Measurements from ENCODE around the gene SLC6A6.

SLC6A6 gene

GRCh38 chr3:14379843-14380242 is 22.6 kb upstream of the SLC6A6 start:
- Histone ChIP-seq H3K4me3 (no peak overlapping the region), H3K9me3 (peaks cover 8% of the 10 kb centered on the region; the same call in 1 of the 2 replicates), H3K4me1 (peaks cover 10% of the 10 kb centered on the region), H4K20me1 (no peaks in the 10 kb centered on the region), H3K9ac (no peak overlapping the region), H3K27me3 (no peaks in the 10 kb centered on the region), H3K27ac (no peak overlapping the region), H3K36me3 (no peaks in the 10 kb centered on the region), H3K4me2 (no peak overlapping the region)
- no peak for TF ChIP-seq Cebpa-rat (IDR thresholded peaks at IDR 0.05)

- H3K4me2 ChIP-seq = no peak overlapping the region
- H3K4me3 ChIP-seq = no peak overlapping the region
- H3K9me3 ChIP-seq = no peaks in the 10 kb centered on the region
- H3K27me3 ChIP-seq = no peaks in the 10 kb centered on the region
- no peak for TF ChIP-seq Cebpa-rat (IDR thresholded peaks at IDR 0.05)
- no peak overlapping the region for H3K27ac ChIP-seq
- no peaks in the 10 kb centered on the region for H4K20me1 ChIP-seq
- no peak overlapping the region for H3K9ac ChIP-seq
- H3K36me3 ChIP-seq = no peaks in the 10 kb centered on the region
- peaks cover 24% of the 10 kb centered on the region for H3K4me1 ChIP-seq
These were observed 16.2 kb upstream of the SLC6A6 start for GRCh38 chr3:14386254-14386653.

GRCh38 chr3:14388201-14388600 is 14.2 kb upstream of the SLC6A6 start:
- H3K4me3 ChIP-seq = no peak overlapping the region
- peak overlapping the region; percentile 32 for H3K4me2 ChIP-seq
- TF ChIP-seq Cebpa-rat (IDR thresholded peaks at IDR 0.05) = no peak
- no peaks in the 10 kb centered on the region for H3K27me3 ChIP-seq
- H3K36me3 ChIP-seq = no peaks in the 10 kb centered on the region
- H3K9me3 ChIP-seq = no peaks in the 10 kb centered on the region
- H3K27ac ChIP-seq = no peak overlapping the region
- peaks cover 30% of the 10 kb centered on the region for H3K4me1 ChIP-seq
- H4K20me1 ChIP-seq = no peaks in the 10 kb centered on the region
- no peak overlapping the region for H3K9ac ChIP-seq

- Histone ChIP-seq H4K20me1 (no peaks in the 10 kb centered on the region), H3K27me3 (no peaks in the 10 kb centered on the region), H3K4me1 (peaks cover 30% of the 10 kb centered on the region), H3K4me2 (peak overlapping the region; percentile 32), H3K36me3 (no peaks in the 10 kb centered on the region), H3K9ac (no peak overlapping the region), H3K27ac (no peak overlapping the region), H3K9me3 (no peaks in the 10 kb centered on the region), H3K4me3 (no peak overlapping the region)
- no peak for TF ChIP-seq Cebpa-rat (IDR thresholded peaks at IDR 0.05)
These were observed 13.2 kb upstream of the SLC6A6 start for GRCh38 chr3:14389166-14389606.

- H3K4me1 ChIP-seq = peaks cover 30% of the 10 kb centered on the region
- H3K4me3 ChIP-seq = no peak overlapping the region
- no peak for TF ChIP-seq Cebpa-rat (IDR thresholded peaks at IDR 0.05)
- no peak overlapping the region for H3K27ac ChIP-seq
- H3K36me3 ChIP-seq = no peaks in the 10 kb centered on the region
- H3K9ac ChIP-seq = no peak overlapping the region
- H3K9me3 ChIP-seq = no peaks in the 10 kb centered on the region
- H3K4me2 ChIP-seq = peak overlapping the region; percentile 23
- H3K27me3 ChIP-seq = no peaks in the 10 kb centered on the region
- H4K20me1 ChIP-seq = no peaks in the 10 kb centered on the region
These were observed 12.7 kb upstream of the SLC6A6 start for GRCh38 chr3:14389716-14390115.

GRCh38 chr3:14391033-14391432 is 11.4 kb upstream of the SLC6A6 start:
- H3K4me1 ChIP-seq = peaks cover 30% of the 10 kb centered on the region
- no peak overlapping the region for H3K27ac ChIP-seq
- H3K9ac ChIP-seq = no peak overlapping the region
- no peak overlapping the region for H3K4me3 ChIP-seq
- TF ChIP-seq Cebpa-rat (IDR thresholded peaks at IDR 0.05) = no peak
- no peak overlapping the region for H3K4me2 ChIP-seq
- no peaks in the 10 kb centered on the region for H4K20me1 ChIP-seq
- H3K27me3 ChIP-seq = no peaks in the 10 kb centered on the region
- H3K9me3 ChIP-seq = no peaks in the 10 kb centered on the region
- no peaks in the 10 kb centered on the region for H3K36me3 ChIP-seq

GRCh38 chr3:14392231-14392630 is 10.2 kb upstream of the SLC6A6 start:
- Histone ChIP-seq H3K9ac (no peak overlapping the region), H3K36me3 (no peaks in the 10 kb centered on the region), H3K4me2 (no peak overlapping the region), H3K4me1 (peaks cover 35% of the 10 kb centered on the region), H3K27ac (no peak overlapping the region), H3K9me3 (no peaks in the 10 kb centered on the region), H3K4me3 (no peak overlapping the region), H4K20me1 (0 out of 2 replicates have a peak, but pooled peaks cover under 1% of the 10 kb centered on the region), H3K27me3 (no peaks in the 10 kb centered on the region)
- no peak for TF ChIP-seq Cebpa-rat (IDR thresholded peaks at IDR 0.05)

GRCh38 chr3:14392803-14393319 is 9.5 kb upstream of the SLC6A6 start:
- Histone ChIP-seq H3K36me3 (no peaks in the 10 kb centered on the region), H3K4me3 (no peak overlapping the region), H3K4me2 (no peak overlapping the region), H3K4me1 (peaks cover 42% of the 10 kb centered on the region), H4K20me1 (0 out of 2 replicates have a peak, but pooled peaks cover 5% of the 10 kb centered on the region), H3K27ac (no peak overlapping the region), H3K27me3 (no peaks in the 10 kb centered on the region), H3K9me3 (no peaks in the 10 kb centered on the region), H3K9ac (no peak overlapping the region)
- TF ChIP-seq Cebpa-rat (IDR thresholded peaks at IDR 0.05) = no peak

GRCh38 chr3:14393440-14394106 is 8.8 kb upstream of the SLC6A6 start:
- no peak overlapping the region for H3K9ac ChIP-seq
- peaks cover 42% of the 10 kb centered on the region for H3K4me1 ChIP-seq
- no peaks in the 10 kb centered on the region for H3K27me3 ChIP-seq
- H3K27ac ChIP-seq = no peak overlapping the region
- TF ChIP-seq Cebpa-rat (IDR thresholded peaks at IDR 0.05) = no peak
- H3K4me3 ChIP-seq = no peak overlapping the region
- no peaks in the 10 kb centered on the region for H3K36me3 ChIP-seq
- H3K9me3 ChIP-seq = no peaks in the 10 kb centered on the region
- no peak overlapping the region for H3K4me2 ChIP-seq
- 0 out of 2 replicates have a peak, but pooled peaks cover 5% of the 10 kb centered on the region for H4K20me1 ChIP-seq

- Histone ChIP-seq H3K4me2 (no peak overlapping the region), H3K4me3 (no peak overlapping the region), H3K9ac (no peak overlapping the region)
These were observed 6.2 kb upstream of the SLC6A6 start for GRCh38 chr3:14396031-14396692.

More at GRCh38 chr3:14396031-14396692, 6.2 kb upstream of the SLC6A6 start:
- Histone ChIP-seq H3K9me3 (no peaks in the 10 kb centered on the region), H3K27ac (no peak overlapping the region), H4K20me1 (0 out of 2 replicates have a peak, but pooled peaks cover 5% of the 10 kb centered on the region), H3K4me1 (peaks cover 46% of the 10 kb centered on the region), H3K36me3 (no peaks in the 10 kb centered on the region), H3K27me3 (no peaks in the 10 kb centered on the region)
- no peak for TF ChIP-seq Cebpa-rat (IDR thresholded peaks at IDR 0.05)
